Omental fat pad (tissue), 4 donors: ENCODE measurements around the gene CCL11. TPM values are rescaled to one million over a fixed set of nuclear protein-coding genes. Genes with fewer than 3 reads are reported as not detected.

Source experiments
- ATAC-seq: fragments of 150-250 bp; one replicate; pipeline ENCODE4 v1.9.1; 2016; ENCODE audit warnings: mild to moderate bottlenecking, moderate library complexity; ENCODE audit not compliant: low FRiP score
- DNase-seq: peaks from one replicate; pipeline ENCODE4 v3.0.0-alpha.2; 2019; ENCODE audit warnings: low spot score
- CTCF ChIP-seq, 3 donors: fragments of 450-650 bp; IDR thresholded peaks; one replicate each; pipeline ENCODE4 v1.5.1; 2016 to 2017; ENCODE audit warnings: antibody characterized with exemption in 3 of 3, mild to moderate bottlenecking in 3 of 3, moderate library complexity in 2 of 3
- total RNA-seq, 4 donors: library from RNA; depleted of rRNA; stranded (reverse); fragments of >200 nt; gene quantifications; one replicate each; pipeline ENCODE4 v1.1.0, GENCODE V29; 2016

The CCL11 gene
- total RNA-seq, 4 donors from 2014 or later, result 3.3 to 37.2 TPM; not detected in 2

GRCh38 chr17:34275881-34276280 lies 9.7 kb upstream of the CCL11 start:
- no peak for DNase-seq
- no peak for TF ChIP-seq CTCF (IDR thresholded peaks at IDR 0.05)
- no peak for ATAC-seq

- ATAC-seq, result no peak
- TF ChIP-seq CTCF (IDR thresholded peaks at IDR 0.05), result no peak
- no peak for DNase-seq
Measured at GRCh38 chr17:34276826-34277225, 8.7 kb upstream of the CCL11 start.

- no peak for ATAC-seq
- no peak for TF ChIP-seq CTCF (IDR thresholded peaks at IDR 0.05)
Measured at GRCh38 chr17:34283571-34283970, 2.0 kb upstream of the CCL11 start.

GRCh38 chr17:34287875-34288274 lies 2.3 kb downstream of the CCL11 start:
- no peak for DNase-seq
- ATAC-seq, result no peak
- TF ChIP-seq CTCF (IDR thresholded peaks at IDR 0.05), result no peak

More at GRCh38 chr17:34283571-34283970, 2.0 kb upstream of the CCL11 start:
- no peak for DNase-seq

GRCh38 chr17:34290586-34290985 lies 5.0 kb downstream of the CCL11 start:
- DNase-seq (no peak), ATAC-seq (no peak)
- no peak for TF ChIP-seq CTCF (IDR thresholded peaks at IDR 0.05)

- DNase-seq (no peak), ATAC-seq (no peak)
- no peak for TF ChIP-seq CTCF (IDR thresholded peaks at IDR 0.05)
Measured at GRCh38 chr17:34291721-34292348, 6.3 kb downstream of the CCL11 start.

- DNase-seq (no peak), ATAC-seq (no peak)
- no peak for TF ChIP-seq CTCF (IDR thresholded peaks at IDR 0.05)
Measured at GRCh38 chr17:34299027-34299426, 13.5 kb downstream of the CCL11 start.
